C4-2B (cell line): ENCODE results near the gene LAMC3.
A peak's percentile ranks its signal among the peaks of the same experiment; 100 is the strongest.
"Not testable (repeated sequence)": the region's sequence is repeated elsewhere in the genome, so short reads cannot be mapped to it uniquely, and the experiment has no call there.

Experiments used
- H3K27ac ChIP-seq: fragments of 450-650 bp; 2 replicates; pipeline ENCODE4 v1.5.1; 2017
- ZFX ChIP-seq: fragments of 450-650 bp; IDR thresholded peaks from 2 replicates; pipeline ENCODE4 v1.6.1; 2017
- TF ChIP-seq, protein P1 (sequence below): fragments of 450-650 bp; conservative IDR thresholded peaks from 2 replicates; pipeline ENCODE4 v1.5.1; 2017; ENCODE audit warnings: mild to moderate bottlenecking

Gene LAMC3

DNA sequence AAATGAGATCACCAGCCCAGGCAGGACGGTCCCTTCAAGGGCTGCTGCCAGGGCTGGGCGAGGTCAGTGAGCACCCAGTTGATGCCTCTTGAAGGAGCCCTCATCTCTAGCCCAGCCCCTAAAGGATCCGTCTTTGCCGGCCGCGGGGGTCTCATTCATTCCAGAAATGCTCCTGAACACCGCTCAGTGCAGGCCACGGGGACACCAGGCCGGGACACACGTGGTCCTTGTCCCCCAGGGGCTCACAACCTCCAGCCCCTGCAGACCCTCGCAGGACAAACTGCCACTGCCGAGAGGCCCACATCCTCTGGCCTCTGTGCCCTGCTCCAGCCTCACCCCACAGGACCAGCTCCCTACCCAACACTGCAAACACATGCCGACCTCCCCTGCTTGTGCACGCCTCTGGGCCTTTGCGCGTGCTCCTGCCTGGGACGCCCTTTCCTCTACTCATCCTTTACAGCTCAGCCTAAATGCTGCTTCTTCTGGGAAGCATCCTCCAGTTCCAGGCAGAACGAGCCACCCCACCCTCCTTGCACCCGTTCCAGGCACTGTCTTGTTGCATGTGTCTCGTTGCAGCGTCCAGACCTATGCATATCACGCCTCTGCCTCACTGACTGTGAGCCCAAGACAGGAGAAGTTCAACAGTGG is 10.3 kb upstream of the LAMC3 start:
- TF ChIP-seq, protein P1, sequence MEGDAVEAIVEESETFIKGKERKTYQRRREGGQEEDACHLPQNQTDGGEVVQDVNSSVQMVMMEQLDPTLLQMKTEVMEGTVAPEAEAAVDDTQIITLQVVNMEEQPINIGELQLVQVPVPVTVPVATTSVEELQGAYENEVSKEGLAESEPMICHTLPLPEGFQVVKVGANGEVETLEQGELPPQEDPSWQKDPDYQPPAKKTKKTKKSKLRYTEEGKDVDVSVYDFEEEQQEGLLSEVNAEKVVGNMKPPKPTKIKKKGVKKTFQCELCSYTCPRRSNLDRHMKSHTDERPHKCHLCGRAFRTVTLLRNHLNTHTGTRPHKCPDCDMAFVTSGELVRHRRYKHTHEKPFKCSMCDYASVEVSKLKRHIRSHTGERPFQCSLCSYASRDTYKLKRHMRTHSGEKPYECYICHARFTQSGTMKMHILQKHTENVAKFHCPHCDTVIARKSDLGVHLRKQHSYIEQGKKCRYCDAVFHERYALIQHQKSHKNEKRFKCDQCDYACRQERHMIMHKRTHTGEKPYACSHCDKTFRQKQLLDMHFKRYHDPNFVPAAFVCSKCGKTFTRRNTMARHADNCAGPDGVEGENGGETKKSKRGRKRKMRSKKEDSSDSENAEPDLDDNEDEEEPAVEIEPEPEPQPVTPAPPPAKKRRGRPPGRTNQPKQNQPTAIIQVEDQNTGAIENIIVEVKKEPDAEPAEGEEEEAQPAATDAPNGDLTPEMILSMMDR = peak; percentile 63
- no peak for TF ChIP-seq ZFX
- no peak overlapping the region for H3K27ac ChIP-seq

DNA sequence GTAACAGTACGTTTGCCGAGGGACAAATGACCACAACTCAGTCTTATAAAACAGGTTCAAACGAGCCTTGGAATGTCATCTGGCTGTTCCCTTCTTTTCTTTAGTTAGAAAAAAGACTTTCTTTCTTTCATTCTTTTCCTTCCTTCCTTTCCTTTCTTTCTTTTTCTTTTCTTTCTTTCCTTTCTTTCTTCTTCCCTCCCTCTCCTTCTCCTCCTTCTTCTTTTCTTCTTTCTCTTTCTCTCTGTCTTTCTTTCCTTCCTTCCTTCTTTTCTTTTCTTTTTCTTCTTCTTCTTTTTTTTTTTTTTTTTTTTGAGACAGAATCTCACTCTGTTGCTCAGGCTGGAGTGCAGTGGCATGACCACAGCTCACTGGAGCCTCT is 9.7 kb upstream of the LAMC3 start:
- H3K27ac ChIP-seq = no peak overlapping the region
- TF ChIP-seq, protein P1 = no peak
- no peak for TF ChIP-seq ZFX

DNA sequence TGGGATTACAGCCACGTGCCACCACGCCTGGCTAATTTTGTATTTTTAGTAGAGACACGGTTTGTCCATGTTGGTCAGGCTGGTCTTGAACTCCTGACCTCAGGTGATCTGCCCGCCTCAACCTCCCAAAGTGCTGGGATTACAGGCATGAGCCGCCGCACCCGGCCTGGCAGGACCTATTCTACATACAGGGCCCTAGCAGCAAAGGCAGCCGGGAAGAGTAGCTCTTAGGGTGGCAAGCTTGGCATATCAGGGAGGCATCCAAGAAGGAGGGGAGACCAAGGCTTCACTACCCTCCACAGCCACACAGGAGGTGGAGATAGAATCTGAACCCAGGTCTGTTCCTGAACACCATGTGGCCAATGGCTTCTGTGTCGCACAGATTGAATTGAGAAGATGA is 8.4 kb upstream of the LAMC3 start:
- H3K27ac ChIP-seq = not testable (repeated sequence)

DNA sequence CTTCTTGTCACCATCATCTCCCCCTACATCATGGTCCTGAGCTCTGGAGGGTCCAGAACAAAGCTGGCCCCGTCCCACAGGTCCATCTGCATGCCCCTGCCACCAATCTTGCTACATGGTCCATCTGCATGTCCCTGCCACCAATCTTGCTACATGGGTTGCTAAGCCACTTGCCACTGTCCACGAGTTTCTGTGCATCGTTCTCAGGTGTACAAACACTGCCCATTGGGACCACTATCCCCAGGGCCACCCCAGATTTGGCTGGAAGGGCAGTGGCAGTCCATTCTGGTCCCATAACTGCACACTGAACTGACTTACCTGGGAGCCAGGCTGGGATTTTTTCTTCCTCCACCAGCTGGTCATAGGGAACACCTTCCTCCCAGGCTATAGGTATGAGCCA is 8.0 kb upstream of the LAMC3 start:
- no peak for TF ChIP-seq ZFX
- TF ChIP-seq, protein P1 = no peak
- H3K27ac ChIP-seq = no peak overlapping the region

DNA sequence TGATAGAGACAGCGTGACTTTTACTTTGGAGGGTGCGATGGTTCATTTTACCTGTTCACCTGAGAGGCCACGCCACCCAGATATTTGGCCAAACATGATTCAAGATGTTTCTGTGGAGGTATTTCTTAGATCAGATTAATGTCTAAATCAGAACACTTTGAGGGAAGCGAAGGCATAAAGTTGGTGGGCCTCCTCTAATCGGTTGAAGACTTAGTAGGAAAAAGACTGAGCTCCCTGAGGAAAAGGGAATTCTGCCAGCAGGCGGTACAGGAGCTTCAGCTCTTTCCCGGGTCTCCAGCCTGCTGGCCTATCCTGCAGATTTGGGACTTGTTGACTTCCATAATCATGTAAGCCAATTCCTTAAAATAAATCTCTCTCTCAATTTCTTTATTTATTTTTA is 7.0 kb upstream of the LAMC3 start:
- TF ChIP-seq, protein P1 = no peak
- no peak for TF ChIP-seq ZFX
- H3K27ac ChIP-seq = no peak overlapping the region

DNA sequence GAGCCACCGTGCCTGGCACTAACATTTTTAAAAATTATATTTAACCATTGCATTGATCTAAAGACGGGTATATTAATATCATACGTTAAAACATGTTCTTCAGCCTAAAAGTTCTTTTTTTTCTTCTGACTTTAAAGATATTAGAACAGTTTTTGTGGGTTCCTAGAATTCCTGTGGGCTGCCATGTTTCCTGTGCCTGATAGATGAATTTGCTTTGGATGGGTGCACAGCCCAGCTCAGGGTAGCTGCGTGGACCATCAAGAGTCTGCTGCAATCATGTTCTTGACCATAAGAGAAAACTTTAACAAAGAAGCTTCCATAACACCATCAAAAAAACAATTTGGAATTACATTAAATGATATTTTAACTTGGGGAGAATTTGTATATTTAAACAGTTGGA is 2.4 kb upstream of the LAMC3 start:
- TF ChIP-seq, protein P1 = no peak
- no peak for TF ChIP-seq ZFX
- H3K27ac ChIP-seq = no peak overlapping the region

DNA sequence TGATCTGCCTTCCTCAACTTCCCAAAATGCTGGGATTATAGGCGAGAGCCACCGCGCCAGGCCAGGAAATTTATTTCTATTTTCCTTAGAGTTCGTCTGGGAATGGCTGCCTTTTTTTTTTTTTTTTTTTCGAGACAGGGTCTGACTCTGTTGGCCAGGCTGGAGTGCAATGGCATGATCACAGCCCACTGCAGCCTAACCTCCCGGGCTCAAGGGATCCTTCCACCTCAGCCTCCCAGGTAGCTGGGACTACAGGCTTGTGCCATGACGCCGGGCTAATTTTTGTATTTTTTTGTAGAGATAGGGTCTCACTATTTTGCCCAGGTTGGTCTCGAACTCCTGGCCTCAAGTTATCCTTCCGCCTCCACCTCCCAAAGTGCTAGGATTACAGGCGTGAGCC is 888 bp upstream of the LAMC3 start:
- TF ChIP-seq, protein P1 = no peak
- H3K27ac ChIP-seq = no peak overlapping the region

DNA sequence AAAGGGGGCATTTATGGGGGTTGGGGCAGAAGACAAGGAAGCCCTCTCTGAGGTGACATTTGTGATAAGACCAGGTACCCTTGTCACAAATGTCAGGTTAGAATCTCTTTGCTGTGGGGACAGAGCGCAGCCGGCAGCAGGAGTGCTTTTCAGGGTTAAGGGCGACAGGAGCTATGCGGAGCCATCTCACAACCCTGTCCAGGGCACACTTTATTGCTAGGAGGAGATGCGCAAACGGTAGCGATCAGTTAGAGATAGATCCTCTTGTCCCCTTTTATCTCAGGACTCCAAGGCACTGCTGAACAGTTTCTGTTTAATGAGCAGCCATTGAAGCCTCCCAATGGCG is 438 bp upstream of the LAMC3 start:
- peak overlapping the region; percentile 68 for H3K27ac ChIP-seq
- TF ChIP-seq, protein P1 = no peak
- TF ChIP-seq ZFX = no peak
